HepG2 (cell line): ENCODE measurements around the gene VPS25. TPM values are rescaled to one million over a fixed set of nuclear protein-coding genes. Genes with fewer than 3 reads are reported as not detected.
A peak's percentile ranks its signal among the peaks of the same experiment; 100 is the strongest.

ENCODE experiments used
- AHDC1 ChIP-seq: sonication (generic); formaldehyde crosslinking; IDR thresholded peaks from 2 replicates; pipeline ENCODE4 v1.5.1; 2020; ENCODE audit warnings: mild to moderate bottlenecking, missing genetic modification reagents, borderline replicate concordance
- ARID3A ChIP-seq: IDR thresholded peaks from 2 replicates; pipeline ENCODE4 v1.6.1; 2012; ENCODE audit warnings: low read depth, low read length, improper control_type of control experiment
- ATF7-NPFF ChIP-seq: sonication (generic); formaldehyde crosslinking; IDR thresholded peaks from 2 replicates; pipeline ENCODE4 v1.8.1; 2023; ENCODE audit warnings: mild to moderate bottlenecking, low read depth, missing genetic modification reagents, moderate library complexity
- REPIN1 ChIP-seq: sonication (generic); formaldehyde crosslinking; IDR thresholded peaks from 2 replicates; pipeline ENCODE4 v1.8.0; 2022; ENCODE audit warnings: missing genetic modification reagents, low read depth, mild to moderate bottlenecking, borderline replicate concordance
- TFAP4 ChIP-seq: sonication (generic); IDR thresholded peaks from 2 replicates; pipeline ENCODE4 v1.6.1; 2016; ENCODE audit warnings: low read depth, borderline replicate concordance
- THYN1 ChIP-seq: sonication (generic); formaldehyde crosslinking; IDR thresholded peaks from 2 replicates; pipeline ENCODE4 v1.8.1; 2023; ENCODE audit warnings: low read depth, mild to moderate bottlenecking, moderate library complexity, missing genetic modification reagents, borderline replicate concordance
- ZBTB44 ChIP-seq: sonication (generic); formaldehyde crosslinking; IDR thresholded peaks from 2 replicates; pipeline ENCODE4 v1.4.0; 2020; ENCODE audit warnings: missing genetic modification reagents
- ZNF570 ChIP-seq: sonication (generic); formaldehyde crosslinking; IDR thresholded peaks from 2 replicates; pipeline ENCODE4 v1.4.0; 2020; ENCODE audit warnings: mild to moderate bottlenecking, missing genetic modification reagents, borderline replicate concordance
- ZNF775 ChIP-seq: sonication (generic); formaldehyde crosslinking; IDR thresholded peaks from 2 replicates; pipeline ENCODE4 v1.4.0; 2020; ENCODE audit warnings: missing genetic modification reagents, mild to moderate bottlenecking, moderate library complexity, borderline replicate concordance
- polyA plus RNA-seq, 8 experiments: library from polyadenylated mRNA; depleted of rRNA in 3 of 8; stranded (reverse) in 7 of 8; unstranded in 1 of 8; fragments of >200 nt; fragmentation: Illumina TruSeq in 4 of 8; extraction: Trizol in 4 of 8; gene quantifications; 2 replicates each; pipeline versions ENCODE4 v1.2.1 to v1.2.3, GENCODE V29; 2011 to 2016; ENCODE audit warnings: low read depth in 4 of 8, missing spikeins in 1 of 8, mixed read lengths in 1 of 8; ENCODE audit not compliant: insufficient read depth in 1 of 8
- total RNA-seq, 5 experiments: library from RNA; depleted of rRNA; stranded (reverse); fragments of >200 nt; fragmentation: Illumina TruSeq; extraction: Trizol; gene quantifications; 2 replicates each; pipeline ENCODE4 v1.2.3, GENCODE V29; 2016; ENCODE audit warnings: low read depth in 1 of 5
- TF ChIP-seq, protein P1 (sequence below): sonication (generic); formaldehyde crosslinking; IDR thresholded peaks from 2 replicates; pipeline ENCODE4 v1.8.0; 2022; ENCODE audit warnings: mild to moderate bottlenecking, missing genetic modification reagents
- TF ChIP-seq, protein P2 (sequence below): sonication (generic); formaldehyde crosslinking; IDR thresholded peaks from 2 replicates; pipeline ENCODE4 v1.5.0; 2020; ENCODE audit warnings: missing genetic modification reagents
- TF ChIP-seq, protein P3 (sequence below): sonication (generic); formaldehyde crosslinking; IDR thresholded peaks from 2 replicates; pipeline ENCODE4 v1.5.0; 2020; ENCODE audit warnings: missing genetic modification reagents

VPS25 gene
- total and polyA plus RNA-seq, 2 of the 13 experiments (the other 11 are each of a cell fraction or from before 2014, with no cell fraction given): 161 to 249 TPM

DNA sequence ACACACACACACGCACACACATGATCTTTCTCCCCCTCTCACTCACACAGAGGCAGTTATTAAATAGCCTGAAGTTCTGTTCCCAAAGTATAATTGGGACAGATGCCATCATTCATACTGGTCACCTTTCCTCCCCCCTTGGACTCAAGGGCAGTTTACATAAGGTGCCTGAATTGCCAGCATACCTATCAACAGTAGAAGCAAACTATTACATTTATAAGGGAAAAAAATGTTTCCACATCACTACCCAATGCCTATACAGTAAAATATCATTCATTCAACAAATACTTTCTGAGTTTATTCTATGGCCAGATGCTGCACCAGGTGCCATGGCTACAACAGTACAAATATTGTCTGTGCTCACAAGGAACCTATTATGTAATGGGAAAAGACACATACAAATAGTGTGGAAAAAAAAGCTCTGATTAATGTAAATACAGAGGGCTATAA is 31.7 kb downstream of the VPS25 start (continued):
- TF ChIP-seq REPIN1 (CRISPR knock-in tag) (peak; percentile 42; the same call in 1 of the 2 replicates), ZNF775 (CRISPR knock-in tag) (no peak), TFAP4 (peak; percentile 36; the same call in 1 of the 2 replicates), ATF7-NPFF (no peak), ZNF570 (CRISPR knock-in tag) (no peak), ARID3A (peak; percentile 86; the same call in 1 of the 2 replicates), ZBTB44 (CRISPR knock-in tag) (no peak), AHDC1 (no peak), THYN1 (CRISPR knock-in tag) (no peak)
- TF ChIP-seq, protein P1, sequence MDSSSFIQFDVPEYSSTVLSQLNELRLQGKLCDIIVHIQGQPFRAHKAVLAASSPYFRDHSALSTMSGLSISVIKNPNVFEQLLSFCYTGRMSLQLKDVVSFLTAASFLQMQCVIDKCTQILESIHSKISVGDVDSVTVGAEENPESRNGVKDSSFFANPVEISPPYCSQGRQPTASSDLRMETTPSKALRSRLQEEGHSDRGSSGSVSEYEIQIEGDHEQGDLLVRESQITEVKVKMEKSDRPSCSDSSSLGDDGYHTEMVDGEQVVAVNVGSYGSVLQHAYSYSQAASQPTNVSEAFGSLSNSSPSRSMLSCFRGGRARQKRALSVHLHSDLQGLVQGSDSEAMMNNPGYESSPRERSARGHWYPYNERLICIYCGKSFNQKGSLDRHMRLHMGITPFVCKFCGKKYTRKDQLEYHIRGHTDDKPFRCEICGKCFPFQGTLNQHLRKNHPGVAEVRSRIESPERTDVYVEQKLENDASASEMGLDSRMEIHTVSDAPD (CRISPR knock-in tag): 0 out of 2 replicates have a peak, but pooled peaks have one; percentile 46
- TF ChIP-seq, protein P2, sequence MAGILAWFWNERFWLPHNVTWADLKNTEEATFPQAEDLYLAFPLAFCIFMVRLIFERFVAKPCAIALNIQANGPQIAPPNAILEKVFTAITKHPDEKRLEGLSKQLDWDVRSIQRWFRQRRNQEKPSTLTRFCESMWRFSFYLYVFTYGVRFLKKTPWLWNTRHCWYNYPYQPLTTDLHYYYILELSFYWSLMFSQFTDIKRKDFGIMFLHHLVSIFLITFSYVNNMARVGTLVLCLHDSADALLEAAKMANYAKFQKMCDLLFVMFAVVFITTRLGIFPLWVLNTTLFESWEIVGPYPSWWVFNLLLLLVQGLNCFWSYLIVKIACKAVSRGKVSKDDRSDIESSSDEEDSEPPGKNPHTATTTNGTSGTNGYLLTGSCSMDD (CRISPR knock-in tag): no peak
- TF ChIP-seq, protein P3, sequence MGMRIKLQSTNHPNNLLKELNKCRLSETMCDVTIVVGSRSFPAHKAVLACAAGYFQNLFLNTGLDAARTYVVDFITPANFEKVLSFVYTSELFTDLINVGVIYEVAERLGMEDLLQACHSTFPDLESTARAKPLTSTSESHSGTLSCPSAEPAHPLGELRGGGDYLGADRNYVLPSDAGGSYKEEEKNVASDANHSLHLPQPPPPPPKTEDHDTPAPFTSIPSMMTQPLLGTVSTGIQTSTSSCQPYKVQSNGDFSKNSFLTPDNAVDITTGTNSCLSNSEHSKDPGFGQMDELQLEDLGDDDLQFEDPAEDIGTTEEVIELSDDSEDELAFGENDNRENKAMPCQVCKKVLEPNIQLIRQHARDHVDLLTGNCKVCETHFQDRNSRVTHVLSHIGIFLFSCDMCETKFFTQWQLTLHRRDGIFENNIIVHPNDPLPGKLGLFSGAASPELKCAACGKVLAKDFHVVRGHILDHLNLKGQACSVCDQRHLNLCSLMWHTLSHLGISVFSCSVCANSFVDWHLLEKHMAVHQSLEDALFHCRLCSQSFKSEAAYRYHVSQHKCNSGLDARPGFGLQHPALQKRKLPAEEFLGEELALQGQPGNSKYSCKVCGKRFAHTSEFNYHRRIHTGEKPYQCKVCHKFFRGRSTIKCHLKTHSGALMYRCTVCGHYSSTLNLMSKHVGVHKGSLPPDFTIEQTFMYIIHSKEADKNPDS (CRISPR knock-in tag): no peak
